OCI-LY1 (cell line): Measurements from ENCODE around the gene CCDC57.
"Not testable (repeated sequence)": the region's sequence is repeated elsewhere in the genome, so short reads cannot be mapped to it uniquely, and the experiment has no call there.

Experiments used
- H2AFZ ChIP-seq: fragments of 200-600 bp; sonication (generic), shearing (Covaris generic); 2 replicates; pipeline ENCODE4 v1.6.0; 2014; ENCODE audit warnings: antibody characterized with exemption, mild to moderate bottlenecking, low read length
- H3F3A ChIP-seq: fragments of 200-600 bp; sonication (generic), shearing (Covaris generic); 2 replicates; pipeline ENCODE4 v1.6.0; 2014; ENCODE audit warnings: mild to moderate bottlenecking, antibody characterized with exemption, low read length, moderate library complexity; ENCODE audit not compliant: insufficient read depth
- H3K27ac ChIP-seq: fragments of 200-600 bp; sonication (generic); 2 replicates; pipeline ENCODE4 v1.5.1; 2014; ENCODE audit warnings: low read length, mixed run types, mild to moderate bottlenecking, low read depth; ENCODE audit not compliant: poor library complexity, severe bottlenecking
- H3K27me3 ChIP-seq: fragments of 200-600 bp; sonication (generic); 2 replicates; pipeline ENCODE4 v1.6.0; 2014; ENCODE audit warnings: antibody characterized with exemption, mild to moderate bottlenecking, low read length, moderate library complexity; ENCODE audit not compliant: insufficient read depth
- H3K36me3 ChIP-seq: fragments of 200-600 bp; sonication (generic); 2 replicates; pipeline ENCODE4 v1.6.1; 2014; ENCODE audit warnings: mild to moderate bottlenecking, antibody characterized with exemption, low read length, moderate library complexity, mixed read lengths; ENCODE audit not compliant: insufficient read depth
- H3K4me1 ChIP-seq: fragments of 200-600 bp; sonication (generic); 2 replicates; pipeline ENCODE4 v1.5.1; 2014; ENCODE audit warnings: mild to moderate bottlenecking, low read length, moderate library complexity; ENCODE audit not compliant: insufficient read depth, severe bottlenecking
- H3K4me2 ChIP-seq: fragments of 200-600 bp; sonication (generic), shearing (Covaris generic); 2 replicates; pipeline ENCODE4 v1.6.1; 2014; ENCODE audit warnings: low read length
- H3K4me3 ChIP-seq: fragments of 200-600 bp; sonication (generic); 2 replicates; pipeline ENCODE4 v1.5.1; 2014; ENCODE audit warnings: low read length, low read depth, mild to moderate bottlenecking, mixed read lengths; ENCODE audit not compliant: poor library complexity, severe bottlenecking
- H3K79me2 ChIP-seq: fragments of 200-600 bp; shearing (Covaris generic); 2 replicates; pipeline ENCODE4 v1.6.1; 2016; ENCODE audit warnings: mixed run types, low read length, mixed read lengths; ENCODE audit not compliant: insufficient read depth
- H3K9ac ChIP-seq: fragments of 200-600 bp; sonication (generic), shearing (Covaris generic); 2 replicates; pipeline ENCODE4 v1.6.1; 2014; ENCODE audit warnings: mild to moderate bottlenecking, low read length, mixed read lengths
- H3K9me2 ChIP-seq: fragments of 200-600 bp; sonication (generic), shearing (Covaris generic); 2 replicates; pipeline ENCODE4 v1.6.1; 2014; ENCODE audit warnings: low read depth, mild to moderate bottlenecking, low read length, mixed read lengths
- H3K9me3 ChIP-seq: fragments of 200-600 bp; shearing (Covaris generic); 2 replicates; pipeline ENCODE4 v1.6.1; 2014; ENCODE audit warnings: low read length, mixed read lengths
- H4K20me1 ChIP-seq: fragments of 200-600 bp; sonication (generic), shearing (Covaris generic); 2 replicates; pipeline ENCODE4 v1.6.0; 2016; ENCODE audit warnings: mild to moderate bottlenecking, low read length; ENCODE audit not compliant: insufficient read depth
- CTCF ChIP-seq: fragments of 200-600 bp; sonication (generic), shearing (Covaris generic); IDR thresholded peaks from 2 replicates; pipeline ENCODE4 v1.5.1; 2017; ENCODE audit warnings: mild to moderate bottlenecking, antibody characterized with exemption, low read length, moderate library complexity, mixed read lengths
- EZH2 ChIP-seq: fragments of 200-600 bp; sonication (generic), shearing (Covaris generic); IDR thresholded peaks from 2 replicates; pipeline ENCODE4 v1.8.0; 2017; ENCODE audit warnings: borderline replicate concordance, mixed run types, mild to moderate bottlenecking, antibody characterized with exemption, low read length, moderate library complexity, mixed read lengths

CCDC57 gene

GRCh38 chr17:82213251-82214011, 789 bp upstream of the CCDC57 start:
- Histone ChIP-seq H3K27me3 (peaks cover 4% of the 10 kb centered on the region), H3K36me3 (no peaks in the 10 kb centered on the region), H2AFZ (no peak overlapping the region), H3K4me3 (peak overlapping the region; percentile 78), H3K9ac (peak overlapping the region; percentile 67), H3K79me2 (no peaks in the 10 kb centered on the region), H3K27ac (no peak overlapping the region), H3K9me3 (no peaks in the 10 kb centered on the region), H3K9me2 (no peaks in the 10 kb centered on the region), H3K4me2 (peak overlapping the region; percentile 94), H4K20me1 (no peaks in the 10 kb centered on the region), H3K4me1 (peaks cover 21% of the 10 kb centered on the region), H3F3A (0 out of 2 replicates have a peak, but pooled peaks cover 3% of the 10 kb centered on the region)
- TF ChIP-seq EZH2 (no peak), CTCF (no peak)

GRCh38 chr17:82210655-82211054, 2.0 kb downstream of the CCDC57 start:
- H3K36me3 ChIP-seq, H3F3A ChIP-seq, H2AFZ ChIP-seq, H3K27ac ChIP-seq, H3K9me3 ChIP-seq, H3K9me2 ChIP-seq, H3K4me2 ChIP-seq, H4K20me1 ChIP-seq, H3K9ac ChIP-seq, H3K4me3 ChIP-seq, H3K79me2 ChIP-seq, H3K27me3 ChIP-seq: not testable (repeated sequence)
- peaks cover 28% of the 10 kb centered on the region for H3K4me1 ChIP-seq

- Histone ChIP-seq H3K27ac (no peak overlapping the region), H3K36me3 (no peaks in the 10 kb centered on the region), H3K4me3 (no peak overlapping the region), H3K27me3 (peaks cover 3% of the 10 kb centered on the region), H3K9me2 (no peaks in the 10 kb centered on the region), H3K9me3 (no peaks in the 10 kb centered on the region), H3F3A (no peaks in the 10 kb centered on the region), H3K4me2 (peak overlapping the region; percentile 49), H3K79me2 (no peaks in the 10 kb centered on the region), H2AFZ (peak overlapping the region; percentile 2; the same call in 1 of the 2 replicates), H3K9ac (peak overlapping the region; percentile 37; the same call in 1 of the 2 replicates), H3K4me1 (peaks cover 9% of the 10 kb centered on the region), H4K20me1 (no peaks in the 10 kb centered on the region)
- peak; percentile 90 for TF ChIP-seq CTCF
- no peak for TF ChIP-seq EZH2
Measured at GRCh38 chr17:82205720-82206508, 6.7 kb downstream of the CCDC57 start.
